ENCODE results near the gene ST8SIA1.

DNA sequence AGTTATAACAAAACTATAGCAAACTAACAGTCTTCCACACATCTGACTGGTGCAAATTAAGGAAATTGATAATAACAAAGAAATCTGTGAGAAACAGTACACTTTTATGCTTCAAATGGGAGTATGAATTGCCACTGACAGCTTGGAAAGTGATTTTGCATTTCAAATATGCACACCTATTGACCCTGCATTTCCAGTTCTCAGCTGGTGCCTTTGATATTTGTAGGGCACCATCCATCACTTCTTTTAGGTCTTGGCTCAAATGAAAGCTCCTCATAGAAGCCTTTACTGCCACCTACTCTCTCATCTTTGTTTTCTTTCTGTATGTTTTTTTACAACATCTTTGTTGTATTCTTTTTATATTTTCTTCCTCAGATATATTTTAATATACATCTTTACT is 125.1 kb downstream of the ST8SIA1 start:
- TF ChIP-seq, protein P1, sequence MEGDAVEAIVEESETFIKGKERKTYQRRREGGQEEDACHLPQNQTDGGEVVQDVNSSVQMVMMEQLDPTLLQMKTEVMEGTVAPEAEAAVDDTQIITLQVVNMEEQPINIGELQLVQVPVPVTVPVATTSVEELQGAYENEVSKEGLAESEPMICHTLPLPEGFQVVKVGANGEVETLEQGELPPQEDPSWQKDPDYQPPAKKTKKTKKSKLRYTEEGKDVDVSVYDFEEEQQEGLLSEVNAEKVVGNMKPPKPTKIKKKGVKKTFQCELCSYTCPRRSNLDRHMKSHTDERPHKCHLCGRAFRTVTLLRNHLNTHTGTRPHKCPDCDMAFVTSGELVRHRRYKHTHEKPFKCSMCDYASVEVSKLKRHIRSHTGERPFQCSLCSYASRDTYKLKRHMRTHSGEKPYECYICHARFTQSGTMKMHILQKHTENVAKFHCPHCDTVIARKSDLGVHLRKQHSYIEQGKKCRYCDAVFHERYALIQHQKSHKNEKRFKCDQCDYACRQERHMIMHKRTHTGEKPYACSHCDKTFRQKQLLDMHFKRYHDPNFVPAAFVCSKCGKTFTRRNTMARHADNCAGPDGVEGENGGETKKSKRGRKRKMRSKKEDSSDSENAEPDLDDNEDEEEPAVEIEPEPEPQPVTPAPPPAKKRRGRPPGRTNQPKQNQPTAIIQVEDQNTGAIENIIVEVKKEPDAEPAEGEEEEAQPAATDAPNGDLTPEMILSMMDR (IDR thresholded peaks at IDR 0.05) = no peak
- TF ChIP-seq POLR2A (IDR thresholded peaks at IDR 0.05; ENCODE audit: low read depth) = no peak

All from esophagus muscularis mucosa (tissue), 3 donors.